NCI-H2107 treated with DMSO at 0.1 percent for 48 hours (cell line): ENCODE data around the gene PSME1.
A peak's percentile ranks its signal among the peaks of the same experiment; 100 is the strongest.
"Not testable (repeated sequence)": the region's sequence is repeated elsewhere in the genome, so short reads cannot be mapped to it uniquely, and the experiment has no call there.

Source experiments
- DNase-seq: peaks from one replicate; lab custom pipeline; 2025; ENCODE audit not compliant: unreplicated experiment; lab: John Stamatoyannopoulos, UW

Gene PSME1

GRCh38 chr14:24103451-24103850 lies 32.5 kb upstream of the PSME1 start:
- DNase-seq: no peak

- not testable (repeated sequence) for DNase-seq
Measured at GRCh38 chr14:24105609-24106239, 30.3 kb upstream of the PSME1 start.

- no peak for DNase-seq
Measured at GRCh38 chr14:24106672-24107271, 29.2 kb upstream of the PSME1 start.

- no peak for DNase-seq
Measured at GRCh38 chr14:24108336-24108874, 27.6 kb upstream of the PSME1 start.

GRCh38 chr14:24110060-24110459 lies 25.9 kb upstream of the PSME1 start:
- no peak for DNase-seq

GRCh38 chr14:24110523-24110922 lies 25.5 kb upstream of the PSME1 start:
- no peak for DNase-seq

- no peak for DNase-seq
Measured at GRCh38 chr14:24113379-24113800, 22.6 kb upstream of the PSME1 start.

GRCh38 chr14:24113801-24114531 lies 22.0 kb upstream of the PSME1 start:
- DNase-seq: peak; percentile 91

GRCh38 chr14:24114532-24115421 lies 21.2 kb upstream of the PSME1 start, which contains the start of the genes DCAF11 and NRL:
TSS of gene DCAF11 (plus strand) at chr14:24114777. CDS start at chr14:24115595, 818 bp downstream.
TSS of gene NRL (minus strand) at chr14:24114949. CDS start at chr14:24082848, 32,101 bp downstream.
- peak; percentile 100 for DNase-seq

- DNase-seq: no peak
Measured at GRCh38 chr14:24115422-24116127, 20.4 kb upstream of the PSME1 start.

- DNase-seq: no peak
Measured at GRCh38 chr14:24116128-24116814, 19.7 kb upstream of the PSME1 start.

GRCh38 chr14:24117179-24117578 lies 18.8 kb upstream of the PSME1 start:
- DNase-seq: no peak

GRCh38 chr14:24119691-24120090 lies 16.3 kb upstream of the PSME1 start:
- no peak for DNase-seq

- no peak for DNase-seq
Measured at GRCh38 chr14:24121210-24121609, 14.8 kb upstream of the PSME1 start.

GRCh38 chr14:24122416-24122815 lies 13.6 kb upstream of the PSME1 start:
- DNase-seq: no peak

GRCh38 chr14:24122898-24123297 lies 13.1 kb upstream of the PSME1 start:
- no peak for DNase-seq

- no peak for DNase-seq
Measured at GRCh38 chr14:24123424-24124417, 12.3 kb upstream of the PSME1 start.

GRCh38 chr14:24126939-24127338 lies 9.1 kb upstream of the PSME1 start:
- no peak for DNase-seq
